ENCODE results near the gene ARL6. TPM values are rescaled to one million over a fixed set of nuclear protein-coding genes. Genes with fewer than 3 reads are reported as not detected.
A peak's percentile ranks its signal among the peaks of the same experiment; 100 is the strongest.

ARL6 gene
- total RNA-seq, 1 experiment from 2014 or later = 12.1 TPM

DNA sequence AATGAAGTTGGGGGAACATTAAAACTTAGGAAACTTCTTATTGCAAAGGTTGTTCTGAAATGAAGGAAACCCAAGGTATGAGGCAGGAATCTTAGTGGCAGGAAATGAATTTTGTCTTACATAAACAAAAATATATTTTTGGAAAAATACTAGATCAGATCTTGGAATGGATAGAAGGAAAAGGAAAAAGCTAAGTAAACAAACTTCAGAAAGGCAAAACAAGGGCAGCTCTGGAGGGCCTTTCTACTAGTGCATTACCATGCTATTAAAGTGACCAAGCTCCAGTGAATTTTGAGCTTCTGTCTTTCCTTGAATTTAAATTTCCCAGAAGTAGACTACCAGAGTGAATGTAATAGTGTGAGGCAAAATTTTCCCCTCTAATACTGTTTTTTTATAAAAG is 13.6 kb downstream of the ARL6 start:
- Histone ChIP-seq H3K4me1 (ENCODE audit: insufficient read depth, low read length) (no peaks in the 10 kb centered on the region), H3K9ac (ENCODE audit: low read length) (no peak overlapping the region), H3K27ac (ENCODE audit: low read length) (no peak overlapping the region), H3K27me3 (ENCODE audit: low read length) (no peaks in the 10 kb centered on the region), H3K4me3 (ENCODE audit: low read length) (no peak overlapping the region), H3K4me2 (ENCODE audit: low read length) (no peak overlapping the region), H3K79me2 (ENCODE audit: low read length) (no peaks in the 10 kb centered on the region), H3K9me2 (replicated peaks; ENCODE audit: low read length) (no peaks in the 10 kb centered on the region), H3K9me3 (ENCODE audit: low read length) (no peaks in the 10 kb centered on the region), H3K36me3 (ENCODE audit: low read depth, low read length) (no peaks in the 10 kb centered on the region), H3F3A (ENCODE audit: low read length, unreplicated experiment) (no peaks in the 10 kb centered on the region), H4K20me1 (ENCODE audit: low read length) (no peaks in the 10 kb centered on the region), H2AFZ (ENCODE audit: low read length) (no peak overlapping the region)
- TF ChIP-seq CTCF (conservative IDR thresholded peaks at IDR 0.05; ENCODE audit: low read depth, low read length) = no peak
- TF ChIP-seq EZH2 (IDR thresholded peaks at IDR 0.05; ENCODE audit: low read length, unreplicated experiment) = no peak
- DNase-seq (no peak), ATAC-seq (no peak)
- intact Hi-C loops (cut with micrococcal nuclease) = no loop called here
- CTCF ChIA-PET = no interaction called here
- BruUV-seq (replicated peaks) = no TSS peak
- POLR2A ChIA-PET (ENCODE audit: unreplicated experiment) = no interaction called here

DNA sequence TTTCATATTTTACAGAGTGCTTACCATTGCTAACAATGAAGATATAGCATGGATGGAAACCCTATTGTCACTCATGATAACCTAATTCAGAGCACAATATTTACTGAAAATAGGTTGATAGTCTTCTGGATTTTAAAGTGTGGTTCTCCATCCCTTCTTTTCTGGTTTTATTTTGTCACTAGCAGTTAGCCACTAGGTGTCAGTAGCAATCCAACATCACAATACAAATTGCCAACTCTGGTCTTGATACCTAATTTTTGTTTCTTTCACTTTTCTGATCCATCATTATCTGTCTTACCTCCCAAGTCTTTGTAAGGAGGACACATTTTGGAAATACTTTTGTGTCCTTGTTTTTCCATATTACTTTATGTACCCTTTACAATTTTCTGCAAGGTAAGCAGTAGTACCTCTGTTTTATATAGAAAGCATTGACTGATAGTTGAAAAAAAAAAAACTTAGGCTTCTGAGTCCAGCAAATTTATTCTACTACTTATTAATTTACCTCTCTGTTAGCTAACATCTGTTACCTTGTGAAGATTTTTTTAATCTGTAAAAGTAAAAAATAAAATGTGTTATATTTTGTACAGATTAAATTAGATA is 29.0 kb downstream of the ARL6 start:
- Histone ChIP-seq H3K27me3 (ENCODE audit: low read length) (no peaks in the 10 kb centered on the region), H3K9me2 (replicated peaks; ENCODE audit: low read length) (no peaks in the 10 kb centered on the region), H3F3A (ENCODE audit: low read length, unreplicated experiment) (no peaks in the 10 kb centered on the region), H3K9ac (ENCODE audit: low read length) (no peak overlapping the region), H3K4me3 (ENCODE audit: low read length) (no peak overlapping the region), H3K9me3 (ENCODE audit: low read length) (no peaks in the 10 kb centered on the region), H3K36me3 (ENCODE audit: low read depth, low read length) (0 out of 2 replicates have a peak, but pooled peaks cover 2% of the 10 kb centered on the region), H3K79me2 (ENCODE audit: low read length) (no peaks in the 10 kb centered on the region), H2AFZ (ENCODE audit: low read length) (no peak overlapping the region), H4K20me1 (ENCODE audit: low read length) (no peaks in the 10 kb centered on the region), H3K4me1 (ENCODE audit: insufficient read depth, low read length) (no peaks in the 10 kb centered on the region), H3K27ac (ENCODE audit: low read length) (no peak overlapping the region), H3K4me2 (ENCODE audit: low read length) (no peak overlapping the region)
- ChIA-PET POLR2A (ENCODE audit: unreplicated experiment) (no interaction called here), CTCF (no interaction called here)
- no peak for TF ChIP-seq EZH2phosphoT487 (IDR thresholded peaks at IDR 0.05; ENCODE audit: borderline replicate concordance, low read length)
- TF ChIP-seq CTCF (conservative IDR thresholded peaks at IDR 0.05; ENCODE audit: low read depth, low read length) = peak; percentile 92
- ATAC-seq (peak; percentile 60), DNase-seq (peak; percentile 71)
- intact Hi-C loops (cut with micrococcal nuclease) = loop anchor here (1.0 to 10.0 kb wide), 4 partner anchors 89 to 531 kb away; no protein-coding TSS in a partner anchor
- BruUV-seq (replicated peaks) = no TSS peak

GRCh38 chr3:97795951-97796350 is 31.4 kb downstream of the ARL6 start:
- H2AFZ ChIP-seq (ENCODE audit: low read length) = no peak overlapping the region
- CTCF ChIA-PET = no interaction called here
- TF ChIP-seq EZH2phosphoT487 (IDR thresholded peaks at IDR 0.05; ENCODE audit: borderline replicate concordance, low read length) = no peak
- no peak for TF ChIP-seq CTCF (conservative IDR thresholded peaks at IDR 0.05; ENCODE audit: low read depth, low read length)
- TF ChIP-seq EZH2 (IDR thresholded peaks at IDR 0.05; ENCODE audit: low read length, unreplicated experiment) = no peak
- no peaks in the 10 kb centered on the region for H3K9me3 ChIP-seq (ENCODE audit: low read length)
- no peaks in the 10 kb centered on the region for H3K9me2 ChIP-seq (replicated peaks; ENCODE audit: low read length)
- no TSS peak for BruUV-seq (replicated peaks)
- intact Hi-C loops (cut with micrococcal nuclease) = loop anchor here (10.0 kb wide), 1 partner anchor 529 kb away; no protein-coding TSS in a partner anchor
- no peaks in the 10 kb centered on the region for H3F3A ChIP-seq (ENCODE audit: low read length, unreplicated experiment)
- no peak for DNase-seq
- 0 out of 2 replicates have a peak, but pooled peaks cover 2% of the 10 kb centered on the region for H3K36me3 ChIP-seq (ENCODE audit: low read depth, low read length)
- no peaks in the 10 kb centered on the region for H3K27me3 ChIP-seq (ENCODE audit: low read length)
- no peak for ATAC-seq
- H4K20me1 ChIP-seq (ENCODE audit: low read length) = no peaks in the 10 kb centered on the region
- no peak overlapping the region for H3K27ac ChIP-seq (ENCODE audit: low read length)
- H3K79me2 ChIP-seq (ENCODE audit: low read length) = no peaks in the 10 kb centered on the region
- no peak overlapping the region for H3K9ac ChIP-seq (ENCODE audit: low read length)
- no peak overlapping the region for H3K4me2 ChIP-seq (ENCODE audit: low read length)
- no peak overlapping the region for H3K4me3 ChIP-seq (ENCODE audit: low read length)
- POLR2A ChIA-PET (ENCODE audit: unreplicated experiment) = no interaction called here
- no peaks in the 10 kb centered on the region for H3K4me1 ChIP-seq (ENCODE audit: insufficient read depth, low read length)
